Panc1 (cell line): Measurements from ENCODE around the gene HMMR. TPM values are rescaled to one million over a fixed set of nuclear protein-coding genes. Genes with fewer than 3 reads are reported as not detected.

Source experiments
- ATAC-seq: fragments of 200-7000 bp; cut with Tn5 transposase; 2 replicates; pipeline ENCODE4 v1.9.1; 2020; ENCODE audit warnings: mild to moderate bottlenecking, moderate library complexity
- BruUV-seq: library from RNA; stranded (reverse); fragments of 400-500 nt; replicated peaks from 2 replicates; lab custom pipeline; 2021; lab: Mats Ljungman, UMichigan
- CTCF ChIA-PET: fragments of 300-600 bp; sonication (Branson Sonifier 250); formaldehyde crosslinking; loops from one replicate; lab custom pipeline; 2022; ENCODE audit warnings: antibody characterized with exemption; lab: Charles Lee
- POLR2A ChIA-PET: fragments of 300-600 bp; sonication (Branson Sonifier 250); formaldehyde crosslinking; loops from one replicate; lab custom pipeline; 2022; ENCODE audit warnings: antibody characterized with exemption; lab: Charles Lee
- DNase-seq: peaks from one replicate; pipeline ENCODE4 v3.0.0-alpha.2; 2010; ENCODE audit warnings: low read depth, low spot score
- H3K27ac ChIP-seq: 2 replicates; pipeline ENCODE4 v1.5.1; 2011; ENCODE audit warnings: mild to moderate bottlenecking, low read length, inconsistent platforms
- H3K27me3 ChIP-seq: fragments of 200-500 bp; sonication (Bioruptor generic); 2 replicates; pipeline ENCODE4 v1.6.0; 2014; ENCODE audit warnings: low read length, inconsistent platforms; ENCODE audit not compliant: control insufficient read depth, insufficient read depth
- H3K36me3 ChIP-seq: fragments of 200-500 bp; sonication (Bioruptor generic); 2 replicates; pipeline ENCODE4 v1.5.1; 2014; ENCODE audit warnings: inconsistent platforms, mild to moderate bottlenecking, low read length, moderate library complexity; ENCODE audit not compliant: control insufficient read depth, insufficient read depth
- H3K4me1 ChIP-seq: 2 replicates; pipeline ENCODE4 v1.5.1; 2011; ENCODE audit warnings: inconsistent platforms, mild to moderate bottlenecking, low read length, moderate library complexity; ENCODE audit not compliant: control insufficient read depth, insufficient read depth
- H3K4me3 ChIP-seq, 2 experiments: 2 replicates each; pipeline ENCODE4 v1.5.1; 2011 to 2012; ENCODE audit warnings: low read depth in 2 of 2, low read length in 2 of 2, mild to moderate bottlenecking in 2 of 2, inconsistent platforms in 1 of 2, moderate library complexity in 1 of 2
- H3K9me3 ChIP-seq: fragments of 200-500 bp; sonication (Bioruptor generic); 2 replicates; pipeline ENCODE4 v1.5.1; 2014; ENCODE audit warnings: low read depth, mild to moderate bottlenecking, inconsistent platforms, low read length, moderate library complexity; ENCODE audit not compliant: control insufficient read depth, insufficient read depth
- CTCF ChIP-seq: fragments of 450-650 bp; IDR thresholded peaks from 2 replicates; pipeline ENCODE4 v1.5.1; 2017; ENCODE audit warnings: mild to moderate bottlenecking
- POLR2AphosphoS5 ChIP-seq: IDR thresholded peaks from 2 replicates; pipeline ENCODE4 v1.6.1; 2012; ENCODE audit warnings: mild to moderate bottlenecking, low read depth, low read length, moderate library complexity
- REST ChIP-seq, 2 experiments: IDR thresholded peaks; 2 replicates each; pipeline ENCODE4 v1.6.1; 2011 to 2012; ENCODE audit warnings: low read depth in 2 of 2, control low read depth in 1 of 2, low read length in 1 of 2, mild to moderate bottlenecking in 1 of 2, moderate library complexity in 1 of 2; ENCODE audit not compliant: insufficient read depth in 1 of 2
- SIN3A ChIP-seq: IDR thresholded peaks from 2 replicates; pipeline ENCODE4 v1.6.1; 2012; ENCODE audit warnings: low read depth, mild to moderate bottlenecking, low read length, moderate library complexity, borderline replicate concordance; ENCODE audit not compliant: insufficient read depth
- TCF7L2 ChIP-seq: IDR thresholded peaks from 2 replicates; pipeline ENCODE4 v1.6.1; 2011; ENCODE audit warnings: mild to moderate bottlenecking, low read depth, low read length, inconsistent platforms
- in situ Hi-C: cut with HindIII; loops from 2 replicates; pipeline ENCODE4 v1.10.0; 2016; ENCODE audit warnings: low sequenced_read_pairs, low pct_unique_long_range_greater_than_20kb
- intact Hi-C: fragments of 100-400 bp; cut with micrococcal nuclease; formaldehyde crosslinking; loops from one replicate; pipeline ENCODE4 v1.10.0; 2022; ENCODE audit not compliant: unreplicated experiment
- total RNA-seq: library from RNA; stranded (reverse); gene quantifications from one replicate; pipeline ENCODE4 v1.2.1, GENCODE V29; 2021; ENCODE audit not compliant: unreplicated experiment

HMMR gene
- total RNA-seq, 1 experiment from 2014 or later, result 42.5 TPM

GRCh38 chr5:163503106-163504078, 43.0 kb downstream of the HMMR start:
- H3K4me3 ChIP-seq, result peak overlapping the region; percentile 88 to 94
- ATAC-seq, result 0 out of 2 replicates have a peak, but pooled peaks have one; percentile 7
- BruUV-seq, result no TSS peak
- H3K27ac ChIP-seq, result peak overlapping the region; percentile 99
- peaks cover 6% of the 10 kb centered on the region; the same call in 1 of the 2 replicates for H3K36me3 ChIP-seq
- ChIA-PET CTCF (no interaction called here), POLR2A (interaction anchor here (1.0 kb wide), 1 partner anchor 43 kb away, joined by 12 read pairs; the partner anchor contains the start of genes HMMR and NUDCD2)
- H3K4me1 ChIP-seq, result peaks cover 18% of the 10 kb centered on the region; the same call in 1 of the 2 replicates
- H3K27me3 ChIP-seq, result no peaks in the 10 kb centered on the region
- no peak for TF ChIP-seq TCF7L2
- TF ChIP-seq POLR2AphosphoS5, result no peak
- TF ChIP-seq CTCF, result peak; percentile 58
- TF ChIP-seq REST (IDR thresholded peaks at IDR 0.05; ENCODE audit: insufficient read depth in 1 of 2, low read depth in 2 of 2, low read length in 1 of 2), result no peak
- no peak for DNase-seq
- no peaks in the 10 kb centered on the region for H3K9me3 ChIP-seq
- in situ Hi-C loops, result no loop called here
- intact Hi-C loops, result no loop called here

- Histone ChIP-seq H3K4me1 (peaks cover 18% of the 10 kb centered on the region; the same call in 1 of the 2 replicates), H3K27me3 (no peaks in the 10 kb centered on the region), H3K9me3 (no peaks in the 10 kb centered on the region), H3K4me3 (peak overlapping the region; percentile 88 to 94), H3K36me3 (peaks cover 6% of the 10 kb centered on the region; the same call in 1 of the 2 replicates), H3K27ac (peak overlapping the region; percentile 99)
- in situ Hi-C loops, result no loop called here
- no TSS peak for BruUV-seq
- POLR2A ChIA-PET, result no interaction called here
- CTCF ChIA-PET, result no interaction called here
- ATAC-seq, result 0 out of 2 replicates have a peak, but pooled peaks have one; percentile 17
- intact Hi-C loops, result no loop called here
- TF ChIP-seq CTCF, result no peak
- TF ChIP-seq POLR2AphosphoS5, result no peak
- TF ChIP-seq SIN3A, result no peak
- no peak for TF ChIP-seq REST (IDR thresholded peaks at IDR 0.05; ENCODE audit: insufficient read depth in 1 of 2, low read depth in 2 of 2, low read length in 1 of 2)
- TF ChIP-seq TCF7L2, result no peak
- no peak for DNase-seq
Observed at GRCh38 chr5:163504079-163504931, 43.9 kb downstream of the HMMR start.
